WTC11 (cell line): ENCODE results near the gene ZNF628. TPM values are rescaled to one million over a fixed set of nuclear protein-coding genes. Genes with fewer than 3 reads are reported as not detected.

Experiments
- ATF1 ChIP-seq: sonication (generic); formaldehyde crosslinking; IDR thresholded peaks from 2 replicates; pipeline ENCODE4 v1.8.1; 2023; ENCODE audit warnings: mild to moderate bottlenecking, moderate library complexity, missing genetic modification reagents
- ELF4 ChIP-seq: sonication (generic); formaldehyde crosslinking; IDR thresholded peaks from 2 replicates; pipeline ENCODE4 v1.8.1; 2022; ENCODE audit warnings: low read depth, mild to moderate bottlenecking, moderate library complexity, missing genetic modification reagents
- ETV6 ChIP-seq: sonication (generic); formaldehyde crosslinking; IDR thresholded peaks from 2 replicates; pipeline ENCODE4 v1.8.1; 2022; ENCODE audit warnings: mild to moderate bottlenecking, missing genetic modification reagents
- JAZF1 ChIP-seq: fragments of 250-450 bp; sonication (Bioruptor Pico); IDR thresholded peaks from 2 replicates; pipeline ENCODE4 v1.9.0; 2021; ENCODE audit warnings: moderate library complexity, mild to moderate bottlenecking, inconsistent platforms
- KAT7 ChIP-seq: sonication (generic); formaldehyde crosslinking; IDR thresholded peaks from 2 replicates; pipeline ENCODE4 v1.8.1; 2023; ENCODE audit warnings: missing genetic modification reagents, mild to moderate bottlenecking, borderline replicate concordance
- MXD4 ChIP-seq: fragments of 250-450 bp; sonication (Bioruptor Pico); IDR thresholded peaks from 2 replicates; pipeline ENCODE4 v1.8.0; 2021; ENCODE audit warnings: mild to moderate bottlenecking, moderate library complexity, borderline replicate concordance
- NR2C2 ChIP-seq: sonication (generic); formaldehyde crosslinking; IDR thresholded peaks from 2 replicates; pipeline ENCODE4 v1.8.0; 2022; ENCODE audit warnings: mild to moderate bottlenecking, missing genetic modification reagents
- PRRX2 ChIP-seq: fragments of 250-450 bp; sonication (Bioruptor Pico); IDR thresholded peaks from 2 replicates; pipeline ENCODE4 v1.8.0; 2021; ENCODE audit warnings: mild to moderate bottlenecking
- RELA ChIP-seq: sonication (generic); formaldehyde crosslinking; IDR thresholded peaks from 2 replicates; pipeline ENCODE4 v1.8.1; 2022; ENCODE audit warnings: missing genetic modification reagents, mild to moderate bottlenecking, borderline replicate concordance
- TEAD1 ChIP-seq: sonication (generic); formaldehyde crosslinking; IDR thresholded peaks from 2 replicates; pipeline ENCODE4 v1.8.0; 2022; ENCODE audit warnings: mild to moderate bottlenecking, missing genetic modification reagents
- ZNF317 ChIP-seq: sonication (generic); formaldehyde crosslinking; IDR thresholded peaks from 2 replicates; pipeline ENCODE4 v1.8.1; 2023; ENCODE audit warnings: low read depth, mild to moderate bottlenecking, moderate library complexity, missing genetic modification reagents, borderline replicate concordance
- total RNA-seq: library from RNA; stranded (reverse); gene quantifications from 3 replicates; pipeline ENCODE4 v1.2.3, GENCODE V29; 2021
- TF ChIP-seq, protein P1 (sequence below): sonication (generic); formaldehyde crosslinking; IDR thresholded peaks from 2 replicates; pipeline ENCODE4 v1.8.0; 2023; ENCODE audit warnings: missing genetic modification reagents, mild to moderate bottlenecking, borderline replicate concordance
- TF ChIP-seq, protein P2 (sequence below): sonication (generic); formaldehyde crosslinking; IDR thresholded peaks from 2 replicates; pipeline ENCODE4 v1.8.1; 2022; ENCODE audit warnings: low read depth, missing genetic modification reagents, borderline replicate concordance
- TF ChIP-seq, protein P3 (sequence below): fragments of 250-450 bp; sonication (Bioruptor Pico); IDR thresholded peaks from 2 replicates; pipeline ENCODE4 v1.9.0; 2021; ENCODE audit warnings: mild to moderate bottlenecking
- TF ChIP-seq, protein P4 (sequence below): sonication (generic); formaldehyde crosslinking; IDR thresholded peaks from 2 replicates; pipeline ENCODE4 v1.8.0; 2023; ENCODE audit warnings: missing genetic modification reagents
- TF ChIP-seq, protein P5 (sequence below): fragments of 250-450 bp; sonication (Bioruptor Pico); conservative IDR thresholded peaks from 2 replicates; pipeline ENCODE4 v1.9.0; 2021; ENCODE audit warnings: mild to moderate bottlenecking
- TF ChIP-seq, protein P6 (sequence below): sonication (generic); formaldehyde crosslinking; IDR thresholded peaks from 2 replicates; pipeline ENCODE4 v1.8.0; 2022; ENCODE audit warnings: mild to moderate bottlenecking, missing genetic modification reagents
- TF ChIP-seq, protein P7 (sequence below): fragments of 250-450 bp; sonication (Bioruptor Pico); IDR thresholded peaks from 2 replicates; pipeline ENCODE4 v1.9.0; 2021; ENCODE audit warnings: mild to moderate bottlenecking, borderline replicate concordance
- TF ChIP-seq, protein P8 (sequence below): fragments of 250-450 bp; sonication (Bioruptor Pico); IDR thresholded peaks from 2 replicates; pipeline ENCODE4 v2.1.2; 2022; ENCODE audit warnings: mild to moderate bottlenecking, moderate library complexity
- TF ChIP-seq, protein P9 (sequence below): fragments of 250-450 bp; sonication (Bioruptor Pico); IDR thresholded peaks from 2 replicates; pipeline ENCODE4 v1.9.0; 2021; ENCODE audit warnings: mild to moderate bottlenecking

ZNF628 gene
- total RNA-seq, 1 experiment from 2014 or later, result 23.6 TPM

DNA sequence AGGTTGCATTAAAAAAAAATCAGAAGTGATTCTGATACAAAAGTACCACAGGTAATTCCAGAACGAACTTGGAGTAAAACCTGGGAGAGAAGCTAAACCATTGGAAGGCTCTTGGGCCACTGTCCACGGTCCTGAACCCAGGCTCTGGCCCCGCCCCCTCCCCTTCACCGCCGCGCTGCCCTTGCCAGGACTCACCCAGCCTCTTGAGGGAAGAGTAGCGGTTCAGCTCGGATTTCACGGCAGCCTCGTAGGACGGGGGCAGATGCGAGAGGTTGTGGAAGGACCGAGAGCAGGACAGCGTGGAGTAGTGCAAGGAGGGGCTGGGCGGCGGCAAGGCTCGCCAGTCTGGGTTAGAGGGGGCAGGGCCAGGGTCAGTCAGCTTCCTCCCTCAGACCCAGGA, 39.0 kb upstream of the ZNF628 start (continued):
- TF ChIP-seq KAT7 (CRISPR knock-in tag), result no peak
- TF ChIP-seq, protein P1, sequence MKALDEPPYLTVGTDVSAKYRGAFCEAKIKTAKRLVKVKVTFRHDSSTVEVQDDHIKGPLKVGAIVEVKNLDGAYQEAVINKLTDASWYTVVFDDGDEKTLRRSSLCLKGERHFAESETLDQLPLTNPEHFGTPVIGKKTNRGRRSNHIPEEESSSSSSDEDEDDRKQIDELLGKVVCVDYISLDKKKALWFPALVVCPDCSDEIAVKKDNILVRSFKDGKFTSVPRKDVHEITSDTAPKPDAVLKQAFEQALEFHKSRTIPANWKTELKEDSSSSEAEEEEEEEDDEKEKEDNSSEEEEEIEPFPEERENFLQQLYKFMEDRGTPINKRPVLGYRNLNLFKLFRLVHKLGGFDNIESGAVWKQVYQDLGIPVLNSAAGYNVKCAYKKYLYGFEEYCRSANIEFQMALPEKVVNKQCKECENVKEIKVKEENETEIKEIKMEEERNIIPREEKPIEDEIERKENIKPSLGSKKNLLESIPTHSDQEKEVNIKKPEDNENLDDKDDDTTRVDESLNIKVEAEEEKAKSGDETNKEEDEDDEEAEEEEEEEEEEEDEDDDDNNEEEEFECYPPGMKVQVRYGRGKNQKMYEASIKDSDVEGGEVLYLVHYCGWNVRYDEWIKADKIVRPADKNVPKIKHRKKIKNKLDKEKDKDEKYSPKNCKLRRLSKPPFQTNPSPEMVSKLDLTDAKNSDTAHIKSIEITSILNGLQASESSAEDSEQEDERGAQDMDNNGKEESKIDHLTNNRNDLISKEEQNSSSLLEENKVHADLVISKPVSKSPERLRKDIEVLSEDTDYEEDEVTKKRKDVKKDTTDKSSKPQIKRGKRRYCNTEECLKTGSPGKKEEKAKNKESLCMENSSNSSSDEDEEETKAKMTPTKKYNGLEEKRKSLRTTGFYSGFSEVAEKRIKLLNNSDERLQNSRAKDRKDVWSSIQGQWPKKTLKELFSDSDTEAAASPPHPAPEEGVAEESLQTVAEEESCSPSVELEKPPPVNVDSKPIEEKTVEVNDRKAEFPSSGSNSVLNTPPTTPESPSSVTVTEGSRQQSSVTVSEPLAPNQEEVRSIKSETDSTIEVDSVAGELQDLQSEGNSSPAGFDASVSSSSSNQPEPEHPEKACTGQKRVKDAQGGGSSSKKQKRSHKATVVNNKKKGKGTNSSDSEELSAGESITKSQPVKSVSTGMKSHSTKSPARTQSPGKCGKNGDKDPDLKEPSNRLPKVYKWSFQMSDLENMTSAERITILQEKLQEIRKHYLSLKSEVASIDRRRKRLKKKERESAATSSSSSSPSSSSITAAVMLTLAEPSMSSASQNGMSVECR (CRISPR knock-in tag), result peak; percentile 95
- TF ChIP-seq ETV6 (CRISPR knock-in tag), result peak; percentile 77; the same call in 1 of the 2 replicates
- no peak for TF ChIP-seq ZNF317 (CRISPR knock-in tag)
- no peak for TF ChIP-seq ELF4 (CRISPR knock-in tag)
- TF ChIP-seq, protein P2, sequence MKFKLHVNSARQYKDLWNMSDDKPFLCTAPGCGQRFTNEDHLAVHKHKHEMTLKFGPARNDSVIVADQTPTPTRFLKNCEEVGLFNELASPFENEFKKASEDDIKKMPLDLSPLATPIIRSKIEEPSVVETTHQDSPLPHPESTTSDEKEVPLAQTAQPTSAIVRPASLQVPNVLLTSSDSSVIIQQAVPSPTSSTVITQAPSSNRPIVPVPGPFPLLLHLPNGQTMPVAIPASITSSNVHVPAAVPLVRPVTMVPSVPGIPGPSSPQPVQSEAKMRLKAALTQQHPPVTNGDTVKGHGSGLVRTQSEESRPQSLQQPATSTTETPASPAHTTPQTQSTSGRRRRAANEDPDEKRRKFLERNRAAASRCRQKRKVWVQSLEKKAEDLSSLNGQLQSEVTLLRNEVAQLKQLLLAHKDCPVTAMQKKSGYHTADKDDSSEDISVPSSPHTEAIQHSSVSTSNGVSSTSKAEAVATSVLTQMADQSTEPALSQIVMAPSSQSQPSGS (CRISPR knock-in tag), result 0 out of 2 replicates have a peak, but pooled peaks have one; percentile 43
- TF ChIP-seq RELA, result no peak
- TF ChIP-seq, protein P3, sequence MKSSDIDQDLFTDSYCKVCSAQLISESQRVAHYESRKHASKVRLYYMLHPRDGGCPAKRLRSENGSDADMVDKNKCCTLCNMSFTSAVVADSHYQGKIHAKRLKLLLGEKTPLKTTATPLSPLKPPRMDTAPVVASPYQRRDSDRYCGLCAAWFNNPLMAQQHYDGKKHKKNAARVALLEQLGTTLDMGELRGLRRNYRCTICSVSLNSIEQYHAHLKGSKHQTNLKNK (CRISPR knock-in tag), result no peak
- TF ChIP-seq, protein P4, sequence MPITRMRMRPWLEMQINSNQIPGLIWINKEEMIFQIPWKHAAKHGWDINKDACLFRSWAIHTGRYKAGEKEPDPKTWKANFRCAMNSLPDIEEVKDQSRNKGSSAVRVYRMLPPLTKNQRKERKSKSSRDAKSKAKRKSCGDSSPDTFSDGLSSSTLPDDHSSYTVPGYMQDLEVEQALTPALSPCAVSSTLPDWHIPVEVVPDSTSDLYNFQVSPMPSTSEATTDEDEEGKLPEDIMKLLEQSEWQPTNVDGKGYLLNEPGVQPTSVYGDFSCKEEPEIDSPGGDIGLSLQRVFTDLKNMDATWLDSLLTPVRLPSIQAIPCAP (CRISPR knock-in tag), result 0 out of 2 replicates have a peak, but pooled peaks have one; percentile 61
- no peak for TF ChIP-seq JAZF1
- TF ChIP-seq, protein P5, sequence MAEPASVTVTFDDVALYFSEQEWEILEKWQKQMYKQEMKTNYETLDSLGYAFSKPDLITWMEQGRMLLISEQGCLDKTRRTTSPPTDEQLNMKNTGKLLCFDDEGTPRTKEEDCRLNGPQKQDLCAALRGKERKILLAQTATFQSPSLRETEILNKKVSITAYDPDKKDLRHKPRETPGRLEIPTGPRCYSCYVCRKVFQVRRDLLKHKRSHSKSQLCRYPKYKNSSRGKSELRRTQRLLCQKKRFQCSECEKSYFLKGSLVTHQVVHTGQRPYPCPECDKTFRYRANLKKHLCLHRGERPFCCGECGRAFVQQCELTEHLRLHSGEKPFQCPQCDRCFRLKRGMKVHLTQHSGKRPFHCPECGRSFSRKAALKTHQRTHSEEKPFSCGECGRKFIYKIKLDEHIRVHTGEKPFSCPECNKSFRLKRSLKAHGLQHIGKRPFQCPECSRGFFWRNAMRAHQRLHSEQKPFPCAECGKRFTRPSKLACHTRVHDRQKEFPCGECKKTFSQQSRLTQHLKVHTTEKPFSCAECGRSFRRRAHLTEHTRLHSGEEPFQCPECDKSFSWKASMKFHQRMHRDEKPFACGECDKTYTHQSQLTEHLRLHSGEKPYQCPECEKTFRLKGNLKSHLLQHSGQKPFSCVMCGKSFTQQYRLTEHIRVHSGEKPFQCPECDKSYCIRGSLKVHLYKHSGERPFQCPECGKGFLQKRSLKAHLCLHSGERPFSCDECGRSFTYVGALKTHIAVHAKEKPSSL, result no peak
- TF ChIP-seq ATF1 (CRISPR knock-in tag), result no peak
- TF ChIP-seq NR2C2 (CRISPR knock-in tag), result no peak
- TF ChIP-seq TEAD1 (CRISPR knock-in tag), result peak; percentile 90
- TF ChIP-seq MXD4 (CRISPR knock-in tag), result no peak
- TF ChIP-seq, protein P6, sequence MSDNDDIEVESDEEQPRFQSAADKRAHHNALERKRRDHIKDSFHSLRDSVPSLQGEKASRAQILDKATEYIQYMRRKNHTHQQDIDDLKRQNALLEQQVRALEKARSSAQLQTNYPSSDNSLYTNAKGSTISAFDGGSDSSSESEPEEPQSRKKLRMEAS, result peak; percentile 55; the same call in 1 of the 2 replicates
- TF ChIP-seq, protein P7, sequence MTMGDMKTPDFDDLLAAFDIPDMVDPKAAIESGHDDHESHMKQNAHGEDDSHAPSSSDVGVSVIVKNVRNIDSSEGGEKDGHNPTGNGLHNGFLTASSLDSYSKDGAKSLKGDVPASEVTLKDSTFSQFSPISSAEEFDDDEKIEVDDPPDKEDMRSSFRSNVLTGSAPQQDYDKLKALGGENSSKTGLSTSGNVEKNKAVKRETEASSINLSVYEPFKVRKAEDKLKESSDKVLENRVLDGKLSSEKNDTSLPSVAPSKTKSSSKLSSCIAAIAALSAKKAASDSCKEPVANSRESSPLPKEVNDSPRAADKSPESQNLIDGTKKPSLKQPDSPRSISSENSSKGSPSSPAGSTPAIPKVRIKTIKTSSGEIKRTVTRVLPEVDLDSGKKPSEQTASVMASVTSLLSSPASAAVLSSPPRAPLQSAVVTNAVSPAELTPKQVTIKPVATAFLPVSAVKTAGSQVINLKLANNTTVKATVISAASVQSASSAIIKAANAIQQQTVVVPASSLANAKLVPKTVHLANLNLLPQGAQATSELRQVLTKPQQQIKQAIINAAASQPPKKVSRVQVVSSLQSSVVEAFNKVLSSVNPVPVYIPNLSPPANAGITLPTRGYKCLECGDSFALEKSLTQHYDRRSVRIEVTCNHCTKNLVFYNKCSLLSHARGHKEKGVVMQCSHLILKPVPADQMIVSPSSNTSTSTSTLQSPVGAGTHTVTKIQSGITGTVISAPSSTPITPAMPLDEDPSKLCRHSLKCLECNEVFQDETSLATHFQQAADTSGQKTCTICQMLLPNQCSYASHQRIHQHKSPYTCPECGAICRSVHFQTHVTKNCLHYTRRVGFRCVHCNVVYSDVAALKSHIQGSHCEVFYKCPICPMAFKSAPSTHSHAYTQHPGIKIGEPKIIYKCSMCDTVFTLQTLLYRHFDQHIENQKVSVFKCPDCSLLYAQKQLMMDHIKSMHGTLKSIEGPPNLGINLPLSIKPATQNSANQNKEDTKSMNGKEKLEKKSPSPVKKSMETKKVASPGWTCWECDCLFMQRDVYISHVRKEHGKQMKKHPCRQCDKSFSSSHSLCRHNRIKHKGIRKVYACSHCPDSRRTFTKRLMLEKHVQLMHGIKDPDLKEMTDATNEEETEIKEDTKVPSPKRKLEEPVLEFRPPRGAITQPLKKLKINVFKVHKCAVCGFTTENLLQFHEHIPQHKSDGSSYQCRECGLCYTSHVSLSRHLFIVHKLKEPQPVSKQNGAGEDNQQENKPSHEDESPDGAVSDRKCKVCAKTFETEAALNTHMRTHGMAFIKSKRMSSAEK (CRISPR knock-in tag), result no peak
- TF ChIP-seq, protein P8, sequence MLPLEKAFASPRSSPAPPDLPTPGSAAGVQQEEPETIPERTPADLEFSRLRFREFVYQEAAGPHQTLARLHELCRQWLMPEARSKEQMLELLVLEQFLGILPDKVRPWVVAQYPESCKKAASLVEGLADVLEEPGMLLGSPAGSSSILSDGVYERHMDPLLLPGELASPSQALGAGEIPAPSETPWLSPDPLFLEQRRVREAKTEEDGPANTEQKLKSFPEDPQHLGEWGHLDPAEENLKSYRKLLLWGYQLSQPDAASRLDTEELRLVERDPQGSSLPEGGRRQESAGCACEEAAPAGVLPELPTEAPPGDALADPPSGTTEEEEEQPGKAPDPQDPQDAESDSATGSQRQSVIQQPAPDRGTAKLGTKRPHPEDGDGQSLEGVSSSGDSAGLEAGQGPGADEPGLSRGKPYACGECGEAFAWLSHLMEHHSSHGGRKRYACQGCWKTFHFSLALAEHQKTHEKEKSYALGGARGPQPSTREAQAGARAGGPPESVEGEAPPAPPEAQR (CRISPR knock-in tag), result 0 out of 2 replicates have a peak, but pooled peaks have one; percentile 13
- TF ChIP-seq PRRX2 (CRISPR knock-in tag), result no peak
- TF ChIP-seq, protein P9, sequence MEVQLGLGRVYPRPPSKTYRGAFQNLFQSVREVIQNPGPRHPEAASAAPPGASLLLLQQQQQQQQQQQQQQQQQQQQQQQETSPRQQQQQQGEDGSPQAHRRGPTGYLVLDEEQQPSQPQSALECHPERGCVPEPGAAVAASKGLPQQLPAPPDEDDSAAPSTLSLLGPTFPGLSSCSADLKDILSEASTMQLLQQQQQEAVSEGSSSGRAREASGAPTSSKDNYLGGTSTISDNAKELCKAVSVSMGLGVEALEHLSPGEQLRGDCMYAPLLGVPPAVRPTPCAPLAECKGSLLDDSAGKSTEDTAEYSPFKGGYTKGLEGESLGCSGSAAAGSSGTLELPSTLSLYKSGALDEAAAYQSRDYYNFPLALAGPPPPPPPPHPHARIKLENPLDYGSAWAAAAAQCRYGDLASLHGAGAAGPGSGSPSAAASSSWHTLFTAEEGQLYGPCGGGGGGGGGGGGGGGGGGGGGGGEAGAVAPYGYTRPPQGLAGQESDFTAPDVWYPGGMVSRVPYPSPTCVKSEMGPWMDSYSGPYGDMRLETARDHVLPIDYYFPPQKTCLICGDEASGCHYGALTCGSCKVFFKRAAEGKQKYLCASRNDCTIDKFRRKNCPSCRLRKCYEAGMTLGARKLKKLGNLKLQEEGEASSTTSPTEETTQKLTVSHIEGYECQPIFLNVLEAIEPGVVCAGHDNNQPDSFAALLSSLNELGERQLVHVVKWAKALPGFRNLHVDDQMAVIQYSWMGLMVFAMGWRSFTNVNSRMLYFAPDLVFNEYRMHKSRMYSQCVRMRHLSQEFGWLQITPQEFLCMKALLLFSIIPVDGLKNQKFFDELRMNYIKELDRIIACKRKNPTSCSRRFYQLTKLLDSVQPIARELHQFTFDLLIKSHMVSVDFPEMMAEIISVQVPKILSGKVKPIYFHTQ (CRISPR knock-in tag), result no peak
